GM18507 (cell line): ENCODE data around the gene CIDEB.

ENCODE experiments used
- DNase-seq: peaks from one replicate; pipeline ENCODE4 v3.0.0; 2011; ENCODE audit warnings: low read depth; ENCODE audit not compliant: insufficient read length; ENCODE audit errors: extremely low spot score
- FAIRE-seq: peaks from 2 replicates; lab custom pipeline; 2011; peaks lifted over from hg19 to GRCh38; lab: Jason Lieb, UNC

Gene CIDEB

DNA sequence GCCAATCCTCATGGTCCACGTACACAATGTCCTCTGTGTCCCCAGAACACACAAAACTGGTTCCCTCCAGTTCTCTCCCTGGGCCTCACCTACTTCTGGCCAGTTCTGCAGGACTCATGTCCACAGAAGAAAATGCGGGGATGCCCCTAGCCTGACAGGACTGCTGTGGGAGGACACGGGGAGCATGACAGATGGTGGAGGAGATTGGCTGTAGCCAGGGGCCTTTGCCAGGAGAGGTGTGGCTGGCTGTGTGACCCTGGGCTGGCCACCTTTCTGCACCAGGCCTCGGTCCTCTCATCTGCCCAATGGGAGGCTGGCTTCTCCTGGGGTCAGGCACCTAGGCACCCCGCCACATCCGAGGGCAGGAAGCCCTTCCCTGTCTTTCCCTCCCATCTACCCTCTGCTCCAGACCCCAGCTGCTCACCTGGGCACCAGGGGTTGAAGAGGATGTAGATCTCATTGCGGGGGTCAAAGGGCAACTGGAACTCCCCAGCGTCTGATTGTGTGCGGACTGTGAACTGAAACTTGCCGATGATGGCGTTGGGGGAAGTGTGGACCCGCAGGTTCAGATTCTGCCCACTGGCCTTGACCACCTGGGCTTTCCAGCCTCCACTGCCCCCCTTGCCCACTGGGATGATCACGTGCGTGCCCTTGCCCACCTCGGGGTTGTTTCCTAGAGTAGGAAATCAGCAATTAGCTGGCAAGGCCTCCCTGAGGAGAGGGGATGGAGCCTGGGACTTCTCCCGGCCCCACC is 47.6 kb downstream of the CIDEB start:
- DNase-seq (no peak), FAIRE-seq (no peak)

GRCh38 chr14:24259282-24260025 is 48.3 kb downstream of the CIDEB start:
- FAIRE-seq (no peak), DNase-seq (no peak)

DNA sequence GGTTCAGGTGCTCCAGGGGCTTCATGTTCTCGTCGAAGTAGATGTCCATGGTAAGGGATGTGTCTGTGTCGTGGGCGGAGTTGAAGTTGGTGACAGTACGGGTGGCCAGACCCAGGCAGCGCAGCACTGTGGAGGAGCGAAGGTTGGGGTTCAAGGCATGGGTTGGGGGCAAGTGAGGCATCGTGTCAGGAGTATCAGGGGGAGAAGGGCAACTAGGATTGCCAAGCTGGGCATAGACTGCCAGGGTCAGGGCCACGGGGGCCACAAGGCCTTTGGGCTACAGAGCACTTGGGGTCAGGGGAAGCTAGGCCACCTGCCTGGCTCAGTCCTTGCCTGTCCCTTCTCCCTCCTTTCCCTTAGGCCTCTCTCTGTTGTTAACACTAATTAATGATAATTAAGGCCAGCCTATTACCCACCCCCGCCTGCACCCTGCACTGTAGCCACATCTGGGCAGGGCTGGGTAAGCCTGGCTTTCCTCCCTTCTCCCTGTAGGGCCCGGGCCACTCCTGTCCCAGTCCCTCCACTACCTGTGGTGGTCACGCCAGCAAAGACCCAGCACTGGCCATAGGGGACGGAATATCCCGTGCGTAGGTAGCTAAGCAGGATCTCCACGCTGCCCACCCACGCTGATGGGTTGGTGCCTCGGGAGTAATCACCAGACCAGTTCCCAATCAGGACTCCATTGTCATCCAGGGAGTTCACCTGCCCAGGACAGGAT is 49.1 kb downstream of the CIDEB start:
- DNase-seq (no peak), FAIRE-seq (no peak)

GRCh38 chr14:24258119-24258518 is 49.7 kb downstream of the CIDEB start:
- FAIRE-seq (no peak), DNase-seq (no peak)

GRCh38 chr14:24256960-24257359 is 50.8 kb downstream of the CIDEB start:
- FAIRE-seq (no peak), DNase-seq (no peak)

GRCh38 chr14:24255931-24256711 is 51.7 kb downstream of the CIDEB start:
- DNase-seq (no peak), FAIRE-seq (no peak)

DNA sequence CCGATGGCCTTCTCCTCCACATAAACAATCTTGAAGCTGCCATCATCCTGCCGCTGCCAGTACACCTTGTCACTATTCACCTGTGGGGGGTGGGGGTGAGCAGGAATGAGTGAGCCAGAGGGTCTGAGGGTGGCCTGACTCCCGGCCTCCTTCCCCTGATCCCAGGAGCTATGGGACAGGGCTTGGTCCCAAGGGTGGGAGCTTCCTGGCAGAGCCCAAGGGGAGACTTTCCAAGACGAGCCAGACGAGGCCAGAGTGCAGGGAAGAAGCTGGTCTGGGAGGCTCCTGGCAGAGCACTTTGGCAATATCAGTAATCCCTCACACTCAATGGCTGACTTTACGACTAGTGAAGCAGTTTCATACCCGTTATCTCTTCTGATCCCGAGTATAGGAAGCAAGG is 52.3 kb downstream of the CIDEB start:
- DNase-seq (no peak), FAIRE-seq (no peak)
